GM23338 (cell line): ENCODE results near the gene HIBADH. TPM values are rescaled to one million over a fixed set of nuclear protein-coding genes. Genes with fewer than 3 reads are reported as not detected.

Experiments
- ATAC-seq: fragments of 200-7000 bp; cut with Tn5 transposase; 3 replicates; pipeline ENCODE4 v1.9.1; 2020
- DNase-seq: peaks from one replicate; pipeline ENCODE4 v3.0.0-alpha.2; 2015; ENCODE audit warnings: low spot score
- H2AFZ ChIP-seq: fragments of 200-600 bp; sonication (generic); 2 replicates; pipeline ENCODE4 v1.8.0; 2016; ENCODE audit warnings: antibody characterized with exemption, mild to moderate bottlenecking, moderate library complexity
- H3F3A ChIP-seq: fragments of 200-600 bp; sonication (generic); replicated peaks from 2 replicates; pipeline ENCODE4 v1.8.0; 2017; ENCODE audit warnings: antibody characterized with exemption, mixed run types, low read depth
- H3K27ac ChIP-seq: fragments of 200-600 bp; sonication (generic); 2 replicates; pipeline ENCODE4 v1.6.1; 2016; ENCODE audit warnings: low read depth
- H3K27me3 ChIP-seq: fragments of 200-600 bp; sonication (generic); 2 replicates; pipeline ENCODE4 v1.8.0; 2016; ENCODE audit warnings: mild to moderate bottlenecking, mixed run types, moderate library complexity; ENCODE audit not compliant: insufficient read depth
- H3K36me3 ChIP-seq: fragments of 200-600 bp; sonication (generic); 2 replicates; pipeline ENCODE4 v1.8.0; 2016; ENCODE audit warnings: mild to moderate bottlenecking; ENCODE audit not compliant: insufficient read depth
- H3K4me1 ChIP-seq: fragments of 200-600 bp; sonication (generic); 2 replicates; pipeline ENCODE4 v1.8.0; 2016; ENCODE audit warnings: mild to moderate bottlenecking, moderate library complexity; ENCODE audit not compliant: insufficient read depth
- H3K4me2 ChIP-seq: fragments of 200-600 bp; sonication (generic); 2 replicates; pipeline ENCODE4 v1.7.1; 2017; ENCODE audit warnings: mixed run types
- H3K4me3 ChIP-seq: fragments of 200-600 bp; sonication (generic); 2 replicates; pipeline ENCODE4 v1.6.1; 2016; ENCODE audit warnings: mixed run types
- H3K79me2 ChIP-seq: fragments of 200-600 bp; sonication (generic); replicated peaks from 2 replicates; pipeline ENCODE4 v1.8.0; 2017; ENCODE audit warnings: mild to moderate bottlenecking; ENCODE audit not compliant: insufficient read depth
- H3K9me2 ChIP-seq: fragments of 200-600 bp; sonication (generic); 2 replicates; pipeline ENCODE4 v1.8.0; 2017; ENCODE audit not compliant: insufficient read depth
- H4K20me1 ChIP-seq: fragments of 200-600 bp; sonication (generic); replicated peaks from 2 replicates; pipeline ENCODE4 v1.8.0; 2017; ENCODE audit warnings: mild to moderate bottlenecking; ENCODE audit not compliant: insufficient read depth
- H3K27ac Mint-ChIP-seq: 2 replicates; pipeline ENCODE4 v1.8.0; 2020; ENCODE audit warnings: inconsistent platforms, mild to moderate bottlenecking, moderate library complexity, mixed read lengths
- H3K27me3 Mint-ChIP-seq: 3 replicates; pipeline ENCODE4 v1.8.0; 2022; ENCODE audit warnings: low read depth, mild to moderate bottlenecking, moderate library complexity, mixed read lengths, inconsistent platforms; ENCODE audit not compliant: insufficient read depth, poor library complexity
- H3K36me3 Mint-ChIP-seq: 3 replicates; pipeline ENCODE4 v1.8.0; 2021; ENCODE audit warnings: low read depth, mild to moderate bottlenecking, inconsistent platforms, moderate library complexity, mixed read lengths
- H3K4me1 Mint-ChIP-seq: 3 replicates; pipeline ENCODE4 v1.8.0; 2020; ENCODE audit warnings: mild to moderate bottlenecking, inconsistent platforms, mixed read lengths
- H3K4me3 Mint-ChIP-seq: 3 replicates; pipeline ENCODE4 v1.8.0; 2021; ENCODE audit warnings: moderate library complexity, mild to moderate bottlenecking, inconsistent platforms, mixed read lengths
- H3K9me3 Mint-ChIP-seq: 3 replicates; pipeline ENCODE4 v1.8.0; 2020; ENCODE audit warnings: moderate library complexity, mild to moderate bottlenecking, inconsistent platforms, mixed read lengths
- CREB1 ChIP-seq: fragments of 250-450 bp; sonication (Bioruptor Pico); IDR thresholded peaks from 2 replicates; pipeline ENCODE4 v1.5.0; 2020; ENCODE audit warnings: low read depth, mild to moderate bottlenecking, moderate library complexity
- ETS1 ChIP-seq: IDR thresholded peaks from 2 replicates; pipeline ENCODE4 v1.6.1; 2016; ENCODE audit warnings: antibody characterized with exemption
- EZH2 ChIP-seq: fragments of 200-600 bp; sonication (generic); IDR thresholded peaks from one replicate; pipeline ENCODE4 v1.8.0; 2017; ENCODE audit warnings: antibody characterized with exemption, mild to moderate bottlenecking, low read depth; ENCODE audit not compliant: unreplicated experiment
- EZH2phosphoT487 ChIP-seq: fragments of 200-600 bp; sonication (generic); IDR thresholded peaks from one replicate; pipeline ENCODE4 v1.8.1; 2018; ENCODE audit warnings: antibody characterized with exemption; ENCODE audit not compliant: unreplicated experiment
- JUNB ChIP-seq: IDR thresholded peaks from one replicate; pipeline ENCODE4 v1.6.1; 2016; ENCODE audit warnings: antibody characterized with exemption; ENCODE audit not compliant: unreplicated experiment
- NANOG ChIP-seq: IDR thresholded peaks from 2 replicates; pipeline ENCODE4 v1.6.1; 2016; ENCODE audit warnings: antibody characterized with exemption, borderline replicate concordance
- POLR2AphosphoS5 ChIP-seq: IDR thresholded peaks from 2 replicates; pipeline ENCODE4 v1.6.1; 2016; ENCODE audit warnings: antibody characterized with exemption, low read depth
- REST ChIP-seq: IDR thresholded peaks from one replicate; pipeline ENCODE4 v1.6.1; 2018; ENCODE audit warnings: antibody characterized with exemption; ENCODE audit not compliant: unreplicated experiment
- STAT1 ChIP-seq: IDR thresholded peaks from one replicate; pipeline ENCODE4 v1.6.1; 2016; ENCODE audit warnings: antibody characterized with exemption; ENCODE audit not compliant: unreplicated experiment
- ZNF114 ChIP-seq: fragments of 250-450 bp; sonication (Bioruptor Pico); IDR thresholded peaks from 2 replicates; pipeline ENCODE4 v1.5.0; 2020; ENCODE audit warnings: mild to moderate bottlenecking, moderate library complexity
- ZNF331 ChIP-seq: fragments of 250-450 bp; sonication (Bioruptor Pico); IDR thresholded peaks from 2 replicates; pipeline ENCODE4 v1.5.0; 2020; ENCODE audit warnings: low read depth, mild to moderate bottlenecking, moderate library complexity
- polyA plus RNA-seq: library from polyadenylated mRNA; unstranded; fragments of >200 nt; fragmentation: Nextera tagmentation; extraction: Ambion mirVana; gene quantifications from 2 replicates; pipeline ENCODE4 v1.2.1, GENCODE V29; 2016
- total RNA-seq: library from RNA; depleted of rRNA; stranded (reverse); fragments of >200 nt; shearing (Covaris generic); gene quantifications from 2 replicates; pipeline ENCODE4 v1.2.3, GENCODE V29; 2014
- TF ChIP-seq, protein P1 (sequence below), 2 experiments: fragments of 200-600 bp in 1 of 2; sonication (generic) in 1 of 2; conservative IDR thresholded peaks; 2 replicates each; pipeline versions ENCODE4 v1.5.1 to v1.6.1; 2016 to 2017; ENCODE audit warnings: antibody characterized with exemption in 2 of 2, low read depth in 2 of 2, mild to moderate bottlenecking in 2 of 2, moderate library complexity in 1 of 2
- TF ChIP-seq, protein P2 (sequence below): fragments of 250-450 bp; sonication (Bioruptor Pico); IDR thresholded peaks from 2 replicates; pipeline ENCODE4 v1.5.0; 2020; ENCODE audit warnings: mild to moderate bottlenecking, moderate library complexity

The HIBADH gene
- total and polyA plus RNA-seq, 2 experiments from 2014 or later = 31.3 to 57.0 TPM

DNA sequence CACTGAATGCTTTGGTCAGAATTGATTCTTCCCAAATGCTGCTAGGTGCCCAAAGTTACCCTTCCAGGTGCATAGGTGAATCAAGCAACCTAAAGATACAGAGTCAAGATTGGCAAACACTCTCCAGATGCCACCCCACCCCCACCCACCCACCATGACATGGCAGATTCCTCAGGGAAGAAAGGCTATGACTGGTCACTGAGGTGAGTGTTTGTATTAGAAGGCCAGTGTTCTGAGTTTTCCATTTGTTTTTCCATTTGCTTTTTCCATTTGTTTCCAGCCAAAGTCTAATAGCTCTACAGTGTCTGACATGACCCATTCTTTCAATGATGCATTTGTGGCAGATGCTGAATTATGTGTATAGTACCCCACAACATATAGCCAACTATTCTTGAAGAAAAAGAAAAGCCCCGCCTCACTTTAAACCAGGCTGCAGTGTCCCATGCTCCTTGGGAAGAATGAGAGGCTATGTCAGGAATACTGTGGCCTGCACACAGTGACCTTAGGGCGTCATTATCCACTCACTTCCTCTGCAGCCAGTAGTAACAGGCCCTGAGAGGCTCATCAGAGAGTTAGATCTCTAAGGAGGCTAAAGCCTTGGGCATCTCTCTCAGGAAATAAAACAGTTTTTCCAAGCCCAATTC is 16.1 kb upstream of the HIBADH start:
- TF ChIP-seq REST (no peak), JUNB (no peak), ETS1 (no peak), CREB1 (CRISPR knock-in tag) (no peak), ZNF331 (CRISPR knock-in tag) (no peak), STAT1 (no peak), EZH2 (no peak), EZH2phosphoT487 (no peak), POLR2AphosphoS5 (no peak), ZNF114 (CRISPR knock-in tag) (no peak), NANOG (no peak)
- TF ChIP-seq, protein P1, sequence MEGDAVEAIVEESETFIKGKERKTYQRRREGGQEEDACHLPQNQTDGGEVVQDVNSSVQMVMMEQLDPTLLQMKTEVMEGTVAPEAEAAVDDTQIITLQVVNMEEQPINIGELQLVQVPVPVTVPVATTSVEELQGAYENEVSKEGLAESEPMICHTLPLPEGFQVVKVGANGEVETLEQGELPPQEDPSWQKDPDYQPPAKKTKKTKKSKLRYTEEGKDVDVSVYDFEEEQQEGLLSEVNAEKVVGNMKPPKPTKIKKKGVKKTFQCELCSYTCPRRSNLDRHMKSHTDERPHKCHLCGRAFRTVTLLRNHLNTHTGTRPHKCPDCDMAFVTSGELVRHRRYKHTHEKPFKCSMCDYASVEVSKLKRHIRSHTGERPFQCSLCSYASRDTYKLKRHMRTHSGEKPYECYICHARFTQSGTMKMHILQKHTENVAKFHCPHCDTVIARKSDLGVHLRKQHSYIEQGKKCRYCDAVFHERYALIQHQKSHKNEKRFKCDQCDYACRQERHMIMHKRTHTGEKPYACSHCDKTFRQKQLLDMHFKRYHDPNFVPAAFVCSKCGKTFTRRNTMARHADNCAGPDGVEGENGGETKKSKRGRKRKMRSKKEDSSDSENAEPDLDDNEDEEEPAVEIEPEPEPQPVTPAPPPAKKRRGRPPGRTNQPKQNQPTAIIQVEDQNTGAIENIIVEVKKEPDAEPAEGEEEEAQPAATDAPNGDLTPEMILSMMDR (conservative IDR thresholded peaks at IDR 0.05; ENCODE audit: low read depth in 2 of 2) = no peak
- TF ChIP-seq, protein P2, sequence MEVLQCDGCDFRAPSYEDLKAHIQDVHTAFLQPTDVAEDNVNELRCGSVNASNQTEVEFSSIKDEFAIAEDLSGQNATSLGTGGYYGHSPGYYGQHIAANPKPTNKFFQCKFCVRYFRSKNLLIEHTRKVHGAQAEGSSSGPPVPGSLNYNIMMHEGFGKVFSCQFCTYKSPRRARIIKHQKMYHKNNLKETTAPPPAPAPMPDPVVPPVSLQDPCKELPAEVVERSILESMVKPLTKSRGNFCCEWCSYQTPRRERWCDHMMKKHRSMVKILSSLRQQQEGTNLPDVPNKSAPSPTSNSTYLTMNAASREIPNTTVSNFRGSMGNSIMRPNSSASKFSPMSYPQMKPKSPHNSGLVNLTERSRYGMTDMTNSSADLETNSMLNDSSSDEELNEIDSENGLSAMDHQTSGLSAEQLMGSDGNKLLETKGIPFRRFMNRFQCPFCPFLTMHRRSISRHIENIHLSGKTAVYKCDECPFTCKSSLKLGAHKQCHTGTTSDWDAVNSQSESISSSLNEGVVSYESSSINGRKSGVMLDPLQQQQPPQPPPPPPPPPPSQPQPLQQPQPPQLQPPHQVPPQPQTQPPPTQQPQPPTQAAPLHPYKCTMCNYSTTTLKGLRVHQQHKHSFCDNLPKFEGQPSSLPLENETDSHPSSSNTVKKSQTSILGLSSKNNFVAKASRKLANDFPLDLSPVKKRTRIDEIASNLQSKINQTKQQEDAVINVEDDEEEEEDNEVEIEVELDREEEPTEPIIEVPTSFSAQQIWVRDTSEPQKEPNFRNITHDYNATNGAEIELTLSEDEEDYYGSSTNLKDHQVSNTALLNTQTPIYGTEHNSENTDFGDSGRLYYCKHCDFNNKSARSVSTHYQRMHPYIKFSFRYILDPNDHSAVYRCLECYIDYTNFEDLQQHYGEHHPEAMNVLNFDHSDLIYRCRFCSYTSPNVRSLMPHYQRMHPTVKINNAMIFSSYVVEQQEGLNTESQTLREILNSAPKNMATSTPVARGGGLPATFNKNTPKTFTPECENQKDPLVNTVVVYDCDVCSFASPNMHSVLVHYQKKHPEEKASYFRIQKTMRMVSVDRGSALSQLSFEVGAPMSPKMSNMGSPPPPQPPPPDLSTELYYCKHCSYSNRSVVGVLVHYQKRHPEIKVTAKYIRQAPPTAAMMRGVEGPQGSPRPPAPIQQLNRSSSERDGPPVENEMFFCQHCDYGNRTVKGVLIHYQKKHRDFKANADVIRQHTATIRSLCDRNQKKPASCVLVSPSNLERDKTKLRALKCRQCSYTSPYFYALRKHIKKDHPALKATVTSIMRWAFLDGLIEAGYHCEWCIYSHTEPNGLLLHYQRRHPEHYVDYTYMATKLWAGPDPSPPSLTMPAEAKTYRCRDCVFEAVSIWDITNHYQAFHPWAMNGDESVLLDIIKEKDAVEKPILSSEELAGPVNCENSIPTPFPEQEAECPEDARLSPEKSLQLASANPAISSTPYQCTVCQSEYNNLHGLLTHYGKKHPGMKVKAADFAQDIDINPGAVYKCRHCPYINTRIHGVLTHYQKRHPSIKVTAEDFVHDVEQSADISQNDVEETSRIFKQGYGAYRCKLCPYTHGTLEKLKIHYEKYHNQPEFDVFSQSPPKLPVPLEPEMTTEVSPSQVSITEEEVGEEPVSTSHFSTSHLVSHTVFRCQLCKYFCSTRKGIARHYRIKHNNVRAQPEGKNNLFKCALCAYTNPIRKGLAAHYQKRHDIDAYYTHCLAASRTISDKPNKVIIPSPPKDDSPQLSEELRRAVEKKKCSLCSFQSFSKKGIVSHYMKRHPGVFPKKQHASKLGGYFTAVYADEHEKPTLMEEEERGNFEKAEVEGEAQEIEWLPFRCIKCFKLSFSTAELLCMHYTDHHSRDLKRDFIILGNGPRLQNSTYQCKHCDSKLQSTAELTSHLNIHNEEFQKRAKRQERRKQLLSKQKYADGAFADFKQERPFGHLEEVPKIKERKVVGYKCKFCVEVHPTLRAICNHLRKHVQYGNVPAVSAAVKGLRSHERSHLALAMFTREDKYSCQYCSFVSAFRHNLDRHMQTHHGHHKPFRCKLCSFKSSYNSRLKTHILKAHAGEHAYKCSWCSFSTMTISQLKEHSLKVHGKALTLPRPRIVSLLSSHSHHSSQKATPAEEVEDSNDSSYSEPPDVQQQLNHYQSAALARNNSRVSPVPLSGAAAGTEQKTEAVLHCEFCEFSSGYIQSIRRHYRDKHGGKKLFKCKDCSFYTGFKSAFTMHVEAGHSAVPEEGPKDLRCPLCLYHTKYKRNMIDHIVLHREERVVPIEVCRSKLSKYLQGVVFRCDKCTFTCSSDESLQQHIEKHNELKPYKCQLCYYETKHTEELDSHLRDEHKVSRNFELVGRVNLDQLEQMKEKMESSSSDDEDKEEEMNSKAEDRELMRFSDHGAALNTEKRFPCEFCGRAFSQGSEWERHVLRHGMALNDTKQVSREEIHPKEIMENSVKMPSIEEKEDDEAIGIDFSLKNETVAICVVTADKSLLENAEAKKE = no peak
- Mint-ChIP-seq H3K4me3 (no peak overlapping the region), H3K27me3 (peaks cover 2% of the 10 kb centered on the region), H3K36me3 (no peaks in the 10 kb centered on the region), H3K9me3 (no peaks in the 10 kb centered on the region), H3K4me1 (no peaks in the 10 kb centered on the region; the same call in 2 of the 3 replicates), H3K27ac (0 out of 2 replicates have a peak overlapping the region, but pooled peaks have one; percentile 16)
- DNase-seq (no peak), ATAC-seq (no peak)
- Histone ChIP-seq H3K27ac (no peak overlapping the region), H3K79me2 (no peaks in the 10 kb centered on the region), H3K9me2 (no peaks in the 10 kb centered on the region), H3K4me2 (no peak overlapping the region), H3K27me3 (no peaks in the 10 kb centered on the region), H3K4me3 (no peak overlapping the region), H2AFZ (peak overlapping the region; percentile 28; the same call in 1 of the 2 replicates), H4K20me1 (no peaks in the 10 kb centered on the region), H3F3A (no peaks in the 10 kb centered on the region), H3K36me3 (no peaks in the 10 kb centered on the region), H3K4me1 (peaks cover 12% of the 10 kb centered on the region)
